ENCODE results near the gene TSPAN18. TPM values are rescaled to one million over a fixed set of nuclear protein-coding genes. Genes with fewer than 3 reads are reported as not detected.

Gene TSPAN18
- total and polyA plus RNA-seq, 10 of the 15 experiments (the other 5 are each of a cell fraction or from before 2014, with no cell fraction given) = 0.02 to 0.77 (median 0.13) TPM; not detected in 1

DNA sequence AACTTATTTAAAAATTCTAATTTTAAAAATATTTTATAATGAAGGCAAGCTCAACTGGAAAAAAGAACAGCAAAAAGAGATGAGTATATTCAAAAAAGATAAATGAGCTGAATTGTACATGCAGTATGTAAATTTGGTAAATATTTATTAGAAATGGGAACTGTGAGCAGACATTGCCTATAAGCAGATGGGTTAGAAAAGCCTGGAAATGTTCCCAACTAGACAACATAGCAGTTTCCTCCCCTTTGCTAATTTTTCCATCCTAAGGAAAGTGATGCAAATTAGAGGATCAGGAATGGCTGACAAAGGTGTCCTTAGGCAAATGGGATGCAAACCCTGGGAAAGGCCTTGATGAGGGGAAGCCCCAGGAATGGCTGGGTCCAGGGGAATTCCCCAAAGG lies 186.7 kb downstream of the TSPAN18 start:
- H2AFZ ChIP-seq (ENCODE audit: control insufficient read depth, low read depth, low read length) = no peak overlapping the region
- no TSS peak for BruUV-seq (replicated peaks)
- ChIA-PET SMC1A (ENCODE audit: uncharacterized antibody, unreplicated experiment) (no interaction called here), RAD21 (ENCODE audit: unreplicated experiment) (no interaction called here), CTCF (interaction anchor here (0.6 to 1.2 kb wide), 3 partner anchors 13 to 357 kb away, joined by 3 to 5 read pairs (median 4); no protein-coding TSS in a partner anchor), POLR2A (no interaction called here)
- no peak overlapping the region for H3K9ac ChIP-seq (ENCODE audit: control insufficient read depth, insufficient read depth, low read length)
- no peaks in the 10 kb centered on the region for H4K20me1 ChIP-seq (ENCODE audit: control insufficient read depth, insufficient read depth)
- peaks cover 7% of the 10 kb centered on the region for H3K4me1 ChIP-seq (ENCODE audit: control insufficient read depth, insufficient read depth, low read length)
- H3K27ac ChIP-seq (ENCODE audit: control insufficient read depth, insufficient read depth) = no peak overlapping the region
- H3K79me2 ChIP-seq (ENCODE audit: control insufficient read depth, insufficient read depth, low read length) = no peaks in the 10 kb centered on the region
- intact Hi-C loops (cut with micrococcal nuclease; ENCODE audit: unreplicated experiment) (loop anchor here (10.0 kb wide), 2 partner anchors 259 to 629 kb away; no protein-coding TSS in a partner anchor), in situ Hi-C loops (cut with MboI) (loop anchor here (5.0 to 10.0 kb wide), 2 partner anchors 189 to 356 kb away; partner anchors contain the start of gene TSPAN18)
- no peak for DNase-seq (ENCODE audit: low read depth, low spot score)
- FAIRE-seq = no peak
- H3K4me3 ChIP-seq = no peak overlapping the region
- H3K9me3 ChIP-seq (replicated peaks; ENCODE audit: control insufficient read depth, insufficient read depth, low read length) = no peaks in the 10 kb centered on the region
- no peaks in the 10 kb centered on the region for H3K36me3 ChIP-seq (ENCODE audit: control insufficient read depth in 2 of 2, insufficient read depth in 2 of 2, low read length in 1 of 2)
- no peaks in the 10 kb centered on the region; a peak in 1 of 4 replicates for H3K27me3 ChIP-seq (replicated peaks in 1 of 2; ENCODE audit: control insufficient read depth in 2 of 2, insufficient read depth in 2 of 2, low read length in 1 of 2)
- ATAC-seq = no peak
- H3K4me2 ChIP-seq (ENCODE audit: control insufficient read depth, insufficient read depth) = no peak overlapping the region
- TF ChIP-seq BCL11A (IDR thresholded peaks at IDR 0.05; ENCODE audit: low read depth, low read length) (no peak), TCF3 (IDR thresholded peaks at IDR 0.05; ENCODE audit: borderline replicate concordance, insufficient read depth, low read depth, low read length) (no peak), BHLHE40 (IDR thresholded peaks at IDR 0.05; ENCODE audit: borderline replicate concordance in 1 of 2, low read depth in 2 of 2, low read length in 1 of 2) (no peak), IRF4 (IDR thresholded peaks at IDR 0.05; ENCODE audit: low read depth, low read length) (no peak), POLR2A (IDR thresholded peaks at IDR 0.05; ENCODE audit: low read depth, low read length) (no peak), ZNF622 (IDR thresholded peaks at IDR 0.05) (no peak), JUND (IDR thresholded peaks at IDR 0.05; ENCODE audit: low read depth, low read length) (no peak), CEBPB (IDR thresholded peaks at IDR 0.05; ENCODE audit: borderline replicate concordance in 1 of 2, low read depth in 2 of 2, low read length in 2 of 2) (no peak), PAX5 (IDR thresholded peaks at IDR 0.05; ENCODE audit: borderline replicate concordance, low read depth, low read length) (no peak), TAF1 (IDR thresholded peaks at IDR 0.05; ENCODE audit: borderline replicate concordance, low read depth, low read length) (no peak), SREBF2 (IDR thresholded peaks at IDR 0.05; ENCODE audit: low read length) (no peak)
